HepG2 (cell line): ENCODE measurements around the gene CRMP1. TPM values are rescaled to one million over a fixed set of nuclear protein-coding genes. Genes with fewer than 3 reads are reported as not detected.

Source experiments
- ATAC-seq: fragments of 200-7000 bp; cut with Tn5 transposase; 3 replicates; pipeline ENCODE4 v1.9.1; 2020; ENCODE audit warnings: mild to moderate bottlenecking, moderate library complexity
- BruUV-seq: library from RNA; stranded (reverse); fragments of 400-500 nt; replicated peaks from 2 replicates; lab custom pipeline; 2021; lab: Mats Ljungman, UMichigan
- CTCF ChIA-PET: fragments of 300-600 bp; formaldehyde crosslinking; extraction: SDS; loops from one replicate; lab custom pipeline; 2021; ENCODE audit warnings: low total read pairs, inconsistent platforms, low intra/inter-chr PET ratio; lab: Yijun Ruan, JAX
- POLR2A ChIA-PET: fragments of 350-600 bp; sonication (Branson Sonifier 250); formaldehyde crosslinking; loops from one replicate; lab custom pipeline; 2020; ENCODE audit warnings: antibody characterized with exemption, inconsistent platforms; lab: Yijun Ruan, JAX
- DNase-seq: peaks from one replicate; pipeline ENCODE4 v3.0.0-alpha.2; 2015; ENCODE audit warnings: low spot score
- FAIRE-seq: peaks from 3 replicates; lab custom pipeline; 2011; peaks lifted over from hg19 to GRCh38; lab: Jason Lieb, UNC
- H2AFZ ChIP-seq: one replicate; pipeline ENCODE4 v1.6.1; 2011; ENCODE audit warnings: low read length, inconsistent platforms
- H3K27ac ChIP-seq: fragments of 300-600 bp; 3 replicates; pipeline ENCODE4 v1.8.0; 2011; ENCODE audit warnings: mixed run types, mild to moderate bottlenecking, mixed read lengths, low read length, inconsistent platforms; ENCODE audit not compliant: insufficient read depth; ENCODE audit errors: extremely low read length
- H3K27me3 ChIP-seq, 2 experiments: fragments of 200-600 bp in 1 of 2; 2 replicates in 1 of 2; 3 replicates in 1 of 2; pipeline versions ENCODE4 v1.6.0 to v1.8.0; 2011; ENCODE audit warnings: low read length in 2 of 2, mild to moderate bottlenecking in 2 of 2, moderate library complexity in 2 of 2, inconsistent platforms in 1 of 2; ENCODE audit not compliant: insufficient read depth in 2 of 2, control insufficient read depth in 1 of 2
- H3K36me3 ChIP-seq, 2 experiments: fragments of 200-600 bp in 1 of 2; replicated peaks in 1 of 2; 2 replicates in 1 of 2; 3 replicates in 1 of 2; pipeline versions ENCODE4 v1.5.1 to v1.8.0; 2011; ENCODE audit warnings: low read length in 2 of 2, inconsistent platforms in 1 of 2; ENCODE audit not compliant: insufficient read depth in 2 of 2, control insufficient read depth in 1 of 2
- H3K4me1 ChIP-seq: 2 replicates; pipeline ENCODE4 v1.5.1; 2012; ENCODE audit warnings: low read length, inconsistent platforms; ENCODE audit not compliant: insufficient read depth
- H3K4me2 ChIP-seq: 2 replicates; pipeline ENCODE4 v1.6.0; 2011; ENCODE audit warnings: low read depth, low read length, inconsistent platforms
- H3K4me3 ChIP-seq, 3 experiments: fragments of 200-600 bp in 1 of 3; sonication (generic), shearing (Covaris generic) in 1 of 3; replicated peaks in 1 of 3; 2 replicates each; pipeline ENCODE4 v1.5.1; 2011 to 2016; ENCODE audit warnings: low read length in 3 of 3, inconsistent platforms in 2 of 3, low read depth in 2 of 3, mild to moderate bottlenecking in 2 of 3, control low read depth in 1 of 3, mixed read lengths in 1 of 3; ENCODE audit not compliant: insufficient read depth in 1 of 3
- H3K79me2 ChIP-seq: one replicate; pipeline ENCODE4 v1.6.1; 2011; ENCODE audit warnings: low read length, inconsistent platforms; ENCODE audit not compliant: insufficient read depth
- H3K9ac ChIP-seq: 2 replicates; pipeline ENCODE4 v1.6.0; 2011; ENCODE audit warnings: mild to moderate bottlenecking, low read depth, low read length, inconsistent platforms; ENCODE audit not compliant: insufficient read depth
- H3K9me3 ChIP-seq: 2 replicates; pipeline ENCODE4 v1.5.1; 2012; ENCODE audit warnings: mild to moderate bottlenecking, low read length
- H4K20me1 ChIP-seq: 2 replicates; pipeline ENCODE4 v1.6.0; 2011; ENCODE audit warnings: inconsistent platforms, mild to moderate bottlenecking, low read length, moderate library complexity; ENCODE audit not compliant: insufficient read depth
- BCL6 ChIP-seq: IDR thresholded peaks from 2 replicates; pipeline ENCODE4 v1.6.1; 2016; ENCODE audit warnings: missing genetic modification reagents, missing compliant biosample characterization
- HMGXB3 ChIP-seq: sonication (generic); formaldehyde crosslinking; IDR thresholded peaks from 2 replicates; pipeline ENCODE4 v1.4.0; 2020; ENCODE audit warnings: missing genetic modification reagents, borderline replicate concordance
- SALL2 ChIP-seq: sonication (generic); formaldehyde crosslinking; IDR thresholded peaks from 2 replicates; pipeline ENCODE4 v1.8.1; 2023; ENCODE audit warnings: mild to moderate bottlenecking, missing genetic modification reagents, inconsistent platforms
- ZBTB21 ChIP-seq: sonication (generic); formaldehyde crosslinking; IDR thresholded peaks from 2 replicates; pipeline ENCODE4 v1.4.0; 2020; ENCODE audit warnings: missing genetic modification reagents
- ZMAT3 ChIP-seq: sonication (generic); formaldehyde crosslinking; conservative IDR thresholded peaks from 2 replicates; pipeline ENCODE4 v1.7.0; 2021; ENCODE audit warnings: missing genetic modification reagents
- ZNF629 ChIP-seq: sonication (generic); formaldehyde crosslinking; conservative IDR thresholded peaks from 2 replicates; pipeline ENCODE4 v1.5.0; 2020; ENCODE audit warnings: missing genetic modification reagents
- WGBS: methylation state at CpG from one replicate; pipeline ENCODE4 v1.1.6; 2017; ENCODE audit warnings: low lambda C conversion rate; 5-methylcytosine and 5-hydroxymethylcytosine counted together
- in situ Hi-C: cut with HindIII; loops from 2 replicates; pipeline ENCODE4 v1.10.0; 2017; ENCODE audit warnings: low pct_unique_long_range_greater_than_20kb; ENCODE audit not compliant: extremely low pct_ligation_motif_present
- intact Hi-C: fragments of 100-400 bp; cut with micrococcal nuclease; formaldehyde crosslinking; loops from one replicate; pipeline ENCODE4 v1.10.0; 2022; ENCODE audit not compliant: unreplicated experiment
- polyA plus RNA-seq, 8 experiments: library from polyadenylated mRNA; depleted of rRNA in 3 of 8; stranded (reverse) in 7 of 8; unstranded in 1 of 8; fragments of >200 nt; fragmentation: Illumina TruSeq in 4 of 8; extraction: Trizol in 4 of 8; gene quantifications; 2 replicates each; pipeline versions ENCODE4 v1.2.1 to v1.2.3, GENCODE V29; 2011 to 2016; ENCODE audit warnings: low read depth in 4 of 8, missing spikeins in 1 of 8, mixed read lengths in 1 of 8; ENCODE audit not compliant: insufficient read depth in 1 of 8
- total RNA-seq, 5 experiments: library from RNA; depleted of rRNA; stranded (reverse); fragments of >200 nt; fragmentation: Illumina TruSeq; extraction: Trizol; gene quantifications; 2 replicates each; pipeline ENCODE4 v1.2.3, GENCODE V29; 2016; ENCODE audit warnings: low read depth in 1 of 5

Gene CRMP1
- total and polyA plus RNA-seq, 2 of the 13 experiments (the other 11 are each of a cell fraction or from before 2014, with no cell fraction given), result not detected

DNA sequence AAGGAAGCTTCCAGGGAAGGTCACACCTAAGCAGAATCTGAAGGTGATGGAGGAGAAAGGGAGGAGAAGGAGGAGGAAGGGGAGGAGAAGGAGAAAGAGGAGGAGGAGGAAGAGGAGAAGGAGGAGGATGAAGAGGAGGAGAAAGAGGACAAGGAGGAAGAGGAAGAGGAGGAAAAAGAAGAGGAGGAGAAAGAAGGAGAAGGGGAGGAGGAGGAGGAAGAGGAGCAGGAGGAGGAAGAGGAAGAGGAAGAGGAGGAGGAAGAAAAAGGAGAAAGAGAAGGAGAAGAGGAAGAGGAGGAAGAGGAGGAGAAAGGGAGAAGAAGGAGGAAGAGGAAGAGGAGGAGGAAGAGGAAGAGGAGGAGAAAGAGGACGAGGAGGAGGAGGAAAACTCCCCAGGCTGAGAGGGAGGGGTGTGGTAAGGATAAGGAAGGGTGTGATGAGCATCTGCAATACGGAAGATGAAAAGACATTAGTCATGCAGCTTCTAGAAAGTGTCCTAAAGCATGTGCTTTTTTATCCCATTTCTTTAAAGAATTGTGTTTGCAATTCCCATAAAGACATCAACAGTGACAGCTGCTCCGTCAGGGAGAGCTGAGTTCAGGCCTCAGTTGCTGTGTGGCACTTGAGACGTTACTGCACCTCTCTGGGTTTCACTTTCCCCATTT is 41.1 kb downstream of the CRMP1 start (continued):
- TF ChIP-seq HMGXB3 (CRISPR knock-in tag) (no peak), ZBTB21 (no peak), ZMAT3 (no peak)

DNA sequence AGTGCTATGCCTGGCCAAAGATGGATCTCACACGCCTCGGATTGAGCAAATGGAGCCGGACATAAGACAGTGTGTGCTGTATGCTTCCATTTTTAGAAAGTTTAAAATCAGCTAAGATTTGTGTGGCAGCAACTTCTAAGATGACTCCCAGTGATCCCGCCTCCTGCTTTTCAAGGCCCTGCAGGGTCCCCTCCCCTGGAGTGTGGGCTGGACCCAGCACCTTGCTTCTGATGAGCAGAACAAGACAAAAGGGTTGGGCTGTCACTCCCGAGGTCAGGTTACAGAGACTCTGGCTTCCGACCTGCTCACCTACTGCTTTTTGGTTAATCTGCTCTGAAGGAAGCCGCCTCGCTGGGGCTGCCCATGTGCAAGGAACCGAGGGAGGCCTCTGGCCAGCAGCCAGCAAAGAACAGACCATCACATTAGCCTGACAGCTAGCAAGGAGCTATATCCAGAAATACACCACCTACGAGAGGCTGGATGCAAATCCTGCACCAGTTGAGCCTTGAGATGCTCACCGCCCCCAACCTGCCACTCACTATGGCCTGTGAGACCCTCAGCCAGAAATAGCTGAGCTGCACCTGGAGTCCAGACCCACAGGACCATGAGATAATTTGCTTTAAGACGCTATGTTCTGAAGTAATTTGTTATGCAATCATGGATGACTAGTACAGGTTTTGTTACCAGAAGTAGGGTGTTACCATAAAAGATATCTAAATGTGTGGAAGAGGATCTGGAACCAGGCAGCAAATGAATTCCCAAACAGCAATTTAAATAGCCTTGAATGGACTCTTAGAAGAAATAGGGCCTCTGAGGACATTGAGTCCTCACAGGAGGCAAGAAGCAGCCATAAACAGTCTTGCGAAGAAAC is 47.6 kb downstream of the CRMP1 start:
- 24% methylated on average over 12 of the region's 13 CpGs for WGBS
- ChIA-PET POLR2A (no interaction called here), CTCF (no interaction called here)
- peaks cover 3 to 23% of the 10 kb centered on the region in 2 experiments; a peak in 4 of 5 replicates for H3K27me3 ChIP-seq
- no TSS peak for BruUV-seq
- in situ Hi-C loops (no loop called here), intact Hi-C loops (no loop called here)
- FAIRE-seq, result no peak
- H3K79me2 ChIP-seq, result no peaks in the 10 kb centered on the region
- H4K20me1 ChIP-seq, result no peaks in the 10 kb centered on the region
- no peak for ATAC-seq
- no peaks in the 10 kb centered on the region for H3K36me3 ChIP-seq
- no peak for DNase-seq
- no peak overlapping the region for H3K4me2 ChIP-seq
- no peak overlapping the region for H3K4me3 ChIP-seq
- H2AFZ ChIP-seq, result no peak overlapping the region
- no peak overlapping the region for H3K27ac ChIP-seq
- no peaks in the 10 kb centered on the region for H3K9me3 ChIP-seq
- no peaks in the 10 kb centered on the region for H3K4me1 ChIP-seq
- no peak overlapping the region for H3K9ac ChIP-seq
- no peak for TF ChIP-seq SALL2
- TF ChIP-seq ZNF629 (CRISPR knock-in tag), result no peak
- no peak for TF ChIP-seq BCL6
